Left renal pelvis (tissue), 4 donors: ENCODE measurements around the gene NXPE3. TPM values are rescaled to one million over a fixed set of nuclear protein-coding genes. Genes with fewer than 3 reads are reported as not detected.

ENCODE experiments used
- DNase-seq, 4 donors: peaks; one replicate each; pipeline ENCODE4 v3.0.0-alpha.2; 2013; ENCODE audit warnings: low read depth in 4 of 4, low spot score in 3 of 4
- polyA plus RNA-seq, 4 donors: library from polyadenylated mRNA; unstranded; fragments of 120-200 nt; gene quantifications; one replicate each; pipeline ENCODE4 v1.2.1, GENCODE V29; 2013; ENCODE audit not compliant: insufficient read length in 4 of 4

The NXPE3 gene
- polyA plus RNA-seq, 4 donors = 5.6 to 8.8 (median 6.2) TPM

DNA sequence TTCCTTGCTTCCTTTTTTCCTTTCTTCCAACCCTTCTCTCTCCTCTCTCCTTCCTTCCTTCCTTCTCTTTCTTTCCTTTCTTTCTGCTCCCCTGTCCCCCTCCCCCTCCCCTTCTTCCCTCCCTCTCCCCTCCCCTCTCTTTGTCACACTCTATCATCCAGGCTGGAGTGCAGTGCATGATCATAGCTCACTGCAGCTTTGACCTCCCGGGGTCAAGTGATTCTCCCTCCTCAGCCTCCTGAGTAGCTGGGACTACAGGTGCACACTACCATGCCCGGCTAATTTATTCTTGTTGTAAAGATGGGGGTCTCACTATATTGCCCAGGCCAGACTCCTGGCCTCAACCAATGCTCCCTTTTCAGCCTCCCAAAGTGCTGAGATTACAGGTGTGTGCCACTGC is 89.0 kb downstream of the NXPE3 start:
- DNase-seq = no peak

DNA sequence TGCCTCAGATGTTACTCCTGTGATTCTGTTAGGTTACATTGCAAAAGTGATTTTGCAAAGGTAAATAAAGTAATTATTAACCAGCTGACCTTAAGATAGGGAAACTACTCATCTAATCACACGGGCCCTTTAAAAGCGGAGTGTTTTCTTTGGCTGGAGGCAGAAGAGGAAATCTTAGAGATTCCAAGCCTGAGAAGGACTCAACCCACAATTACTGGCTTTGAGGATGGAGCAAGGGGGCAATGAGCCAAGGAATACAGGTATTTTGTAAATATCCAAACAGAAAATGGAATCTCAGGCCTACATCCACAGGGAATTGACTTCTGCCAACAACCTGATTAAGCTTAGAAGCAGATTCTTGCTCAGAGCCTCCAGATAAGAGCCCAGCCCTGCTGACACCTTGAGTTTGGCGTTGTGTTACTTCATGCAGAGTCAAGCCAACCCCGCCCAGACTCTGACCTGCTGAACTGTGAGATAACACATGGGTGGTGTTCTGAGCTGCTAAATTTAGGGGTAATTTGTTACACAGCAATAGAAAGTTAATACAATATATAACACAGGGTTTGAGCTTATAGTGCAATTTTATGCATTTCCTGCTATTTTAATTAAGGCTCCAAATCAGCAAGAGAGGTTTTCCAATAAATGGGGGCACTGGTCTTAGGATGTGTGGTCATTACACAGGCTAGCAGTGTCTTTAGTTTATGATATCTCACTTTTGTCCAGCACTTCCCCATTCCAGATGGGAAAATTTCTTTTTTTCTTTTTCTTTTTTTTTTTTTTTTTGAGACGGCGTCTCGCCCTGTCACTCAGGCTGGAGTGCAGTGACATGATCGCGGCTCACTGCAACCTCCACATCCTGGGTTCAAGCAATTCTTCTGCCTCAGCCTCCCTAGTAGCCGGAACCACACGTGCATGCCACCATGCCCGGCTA is 89.8 kb downstream of the NXPE3 start:
- no peak for DNase-seq

DNA sequence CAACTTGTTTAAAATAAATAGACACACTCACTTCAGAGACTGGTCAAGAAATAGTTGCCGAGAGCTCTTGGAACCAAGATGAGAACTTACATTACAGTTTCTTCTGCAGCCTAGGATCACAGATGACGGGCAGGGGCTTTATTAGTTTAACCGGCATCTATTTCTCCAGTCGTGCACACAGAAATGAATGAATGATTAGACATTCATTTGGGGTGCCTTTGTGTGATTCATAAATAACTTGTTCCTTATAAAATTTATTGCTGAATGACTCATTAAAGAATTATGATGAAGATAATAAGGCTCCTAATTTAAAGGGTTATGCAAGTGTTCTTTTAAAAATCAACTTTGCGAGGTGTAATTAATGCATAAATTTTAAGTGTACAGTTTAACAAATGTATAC is 91.1 kb downstream of the NXPE3 start:
- DNase-seq = no peak

DNA sequence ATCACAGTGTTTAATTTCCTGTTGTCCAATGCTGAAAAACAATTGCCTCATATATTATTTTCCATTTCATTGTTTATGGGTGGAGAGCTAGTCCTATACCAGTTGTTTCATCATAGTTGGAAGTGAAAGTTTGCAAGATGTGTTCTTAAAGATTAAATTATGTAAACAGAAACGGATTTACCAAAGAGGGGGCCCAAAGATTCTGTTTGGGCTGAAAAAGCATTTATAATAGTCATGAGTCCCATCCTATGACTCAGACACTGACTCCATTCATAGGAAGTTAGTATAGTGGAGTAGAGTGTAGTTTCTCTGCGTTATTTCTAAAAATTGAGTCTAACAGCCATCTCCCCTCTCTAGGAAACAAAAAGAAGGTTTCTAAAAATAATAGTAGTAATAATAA is 94.6 kb downstream of the NXPE3 start:
- no peak for DNase-seq

DNA sequence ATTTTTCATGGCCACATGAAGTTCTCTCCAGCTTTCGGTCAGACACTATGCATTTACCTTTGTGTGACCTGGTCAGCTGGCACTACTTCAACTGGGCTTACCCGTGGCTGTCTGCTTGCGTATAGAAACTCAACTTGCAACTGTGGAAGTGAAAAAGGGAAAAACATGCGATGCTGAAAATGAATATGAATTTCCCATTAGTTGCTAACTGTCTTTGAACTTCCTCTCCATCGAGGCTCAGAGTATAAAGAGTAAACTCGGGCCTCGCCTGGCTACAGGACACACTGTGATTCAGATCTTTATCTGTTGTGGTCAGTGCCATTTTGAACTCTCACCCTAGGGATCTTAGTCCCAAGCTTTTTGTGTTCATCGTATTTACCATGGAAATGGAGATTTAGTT is 97.1 kb downstream of the NXPE3 start:
- no peak for DNase-seq

Other genes starting within 250 kb of the NXPE3 start
- gene TRMT10C, start 217.3 kb upstream of the NXPE3 start, polyA plus RNA-seq = 10 to 100 TPM; 25.1 to 45.5 (median 31.9) TPM
- gene PCNP, start 205.0 kb upstream of the NXPE3 start, polyA plus RNA-seq = 100 to 1,000 TPM; 198 to 272 (median 224) TPM
- gene ZBTB11, start 102.1 kb upstream of the NXPE3 start, polyA plus RNA-seq = 10 to 100 TPM; 22.8 to 26.0 (median 23.9) TPM
- gene RPL24, start 92.5 kb upstream of the NXPE3 start, polyA plus RNA-seq = 1,000 to 10,000 TPM; 1,503 to 1,609 (median 1,554) TPM
- gene CEP97, start 54.6 kb upstream of the NXPE3 start, polyA plus RNA-seq = 10 to 100 TPM; 13.6 to 19.8 (median 17.2) TPM
- 10 to 100 TPM in 2 of 4 donors, 1 to 10 TPM in 2; 5.2 to 70.8 (median 9.3) TPM for gene NFKBIZ, start 70.3 kb downstream of the NXPE3 start, polyA plus RNA-seq